ENCODE data around the gene FSTL4.

DNA sequence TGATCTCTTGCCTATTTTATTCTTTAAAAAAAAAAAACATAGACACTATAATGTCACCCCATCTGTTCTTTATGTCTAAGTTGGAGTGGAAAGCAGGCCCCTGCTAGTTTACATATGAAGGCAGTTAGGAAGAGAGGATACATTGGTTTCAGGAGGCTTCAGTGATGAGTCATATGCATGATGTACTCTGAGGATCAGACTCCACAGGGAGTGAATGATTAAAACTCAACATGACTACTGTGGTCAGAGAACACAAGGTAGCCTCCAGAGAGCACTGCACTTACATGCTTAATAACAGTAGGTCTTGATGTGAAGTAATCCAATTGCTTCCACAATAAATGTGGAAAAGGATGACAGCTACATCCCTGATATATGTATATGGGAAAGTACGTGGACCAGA lies 22.7 kb upstream of the FSTL4 start:
- TF ChIP-seq EZH2 (IDR thresholded peaks at IDR 0.05; ENCODE audit: low read depth, unreplicated experiment): no peak
- TF ChIP-seq, protein P1, sequence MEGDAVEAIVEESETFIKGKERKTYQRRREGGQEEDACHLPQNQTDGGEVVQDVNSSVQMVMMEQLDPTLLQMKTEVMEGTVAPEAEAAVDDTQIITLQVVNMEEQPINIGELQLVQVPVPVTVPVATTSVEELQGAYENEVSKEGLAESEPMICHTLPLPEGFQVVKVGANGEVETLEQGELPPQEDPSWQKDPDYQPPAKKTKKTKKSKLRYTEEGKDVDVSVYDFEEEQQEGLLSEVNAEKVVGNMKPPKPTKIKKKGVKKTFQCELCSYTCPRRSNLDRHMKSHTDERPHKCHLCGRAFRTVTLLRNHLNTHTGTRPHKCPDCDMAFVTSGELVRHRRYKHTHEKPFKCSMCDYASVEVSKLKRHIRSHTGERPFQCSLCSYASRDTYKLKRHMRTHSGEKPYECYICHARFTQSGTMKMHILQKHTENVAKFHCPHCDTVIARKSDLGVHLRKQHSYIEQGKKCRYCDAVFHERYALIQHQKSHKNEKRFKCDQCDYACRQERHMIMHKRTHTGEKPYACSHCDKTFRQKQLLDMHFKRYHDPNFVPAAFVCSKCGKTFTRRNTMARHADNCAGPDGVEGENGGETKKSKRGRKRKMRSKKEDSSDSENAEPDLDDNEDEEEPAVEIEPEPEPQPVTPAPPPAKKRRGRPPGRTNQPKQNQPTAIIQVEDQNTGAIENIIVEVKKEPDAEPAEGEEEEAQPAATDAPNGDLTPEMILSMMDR (conservative IDR thresholded peaks at IDR 0.05; ENCODE audit: low read depth in 2 of 2): no peak
